H9 (cell line): ENCODE measurements around the gene ATP2B2. TPM values are rescaled to one million over a fixed set of nuclear protein-coding genes. Genes with fewer than 3 reads are reported as not detected.

Source experiments
- DNase-seq: peaks from one replicate; pipeline ENCODE4 v3.0.0-alpha.2; 2017
- H2AFZ ChIP-seq: one replicate; pipeline ENCODE4 v1.6.1; 2013; ENCODE audit warnings: mild to moderate bottlenecking, low read length, control low read depth, moderate library complexity
- H2AK5ac ChIP-seq: 2 replicates; pipeline ENCODE4 v1.6.1; 2013; ENCODE audit warnings: low read length, control low read depth, mixed read lengths; ENCODE audit not compliant: insufficient read length
- H2BK120ac ChIP-seq: one replicate; pipeline ENCODE4 v1.6.1; 2013; ENCODE audit warnings: low read depth, mild to moderate bottlenecking, low read length, control low read depth, inconsistent platforms; ENCODE audit not compliant: poor library complexity, severe bottlenecking
- H2BK12ac ChIP-seq: 2 replicates; pipeline ENCODE4 v1.6.1; 2013; ENCODE audit warnings: low read length, control low read depth, mixed read lengths, low read depth; ENCODE audit not compliant: insufficient read length
- H2BK15ac ChIP-seq: 2 replicates; pipeline ENCODE4 v1.6.1; 2013; ENCODE audit warnings: low read depth, low read length, control low read depth
- H2BK20ac ChIP-seq: one replicate; pipeline ENCODE4 v1.6.1; 2013; ENCODE audit warnings: low read depth, mild to moderate bottlenecking, low read length, control low read depth, inconsistent platforms; ENCODE audit not compliant: poor library complexity, severe bottlenecking
- H2BK5ac ChIP-seq: 2 replicates; pipeline ENCODE4 v1.6.1; 2013; ENCODE audit warnings: low read length, control low read depth, mixed read lengths; ENCODE audit not compliant: insufficient read length
- H3K14ac ChIP-seq: 2 replicates; pipeline ENCODE4 v1.6.1; 2013; ENCODE audit warnings: low read length, control low read depth; ENCODE audit not compliant: insufficient read depth
- H3K18ac ChIP-seq: 2 replicates; pipeline ENCODE4 v1.6.1; 2013; ENCODE audit warnings: low read depth, mild to moderate bottlenecking, mixed read lengths, low read length, control low read depth; ENCODE audit not compliant: insufficient read length
- H3K23ac ChIP-seq: 2 replicates; pipeline ENCODE4 v1.6.1; 2013; ENCODE audit warnings: low read length, control low read depth, mixed read lengths, low read depth; ENCODE audit not compliant: insufficient read length
- H3K23me2 ChIP-seq: 2 replicates; pipeline ENCODE4 v1.6.1; 2013; ENCODE audit warnings: low read depth, mild to moderate bottlenecking, mixed read lengths, low read length, control low read depth; ENCODE audit not compliant: insufficient read length, poor library complexity, severe bottlenecking
- H3K27ac ChIP-seq: 2 replicates; pipeline ENCODE4 v1.5.1; 2013; ENCODE audit warnings: low read length, control low read depth, mixed read lengths, low read depth; ENCODE audit not compliant: insufficient read length
- H3K27me3 ChIP-seq: 2 replicates; pipeline ENCODE4 v1.6.1; 2013; ENCODE audit warnings: low read length, control low read depth, inconsistent platforms; ENCODE audit not compliant: insufficient read depth
- H3K4ac ChIP-seq: 2 replicates; pipeline ENCODE4 v1.6.1; 2013; ENCODE audit warnings: low read depth, mild to moderate bottlenecking, control low read depth, inconsistent platforms, low read length, moderate library complexity
- H3K4me1 ChIP-seq: 2 replicates; pipeline ENCODE4 v1.6.1; 2013; ENCODE audit warnings: low read length, control low read depth, inconsistent platforms; ENCODE audit not compliant: insufficient read depth
- H3K4me2 ChIP-seq: 2 replicates; pipeline ENCODE4 v1.6.1; 2013; ENCODE audit warnings: low read length, control low read depth, mixed read lengths; ENCODE audit not compliant: insufficient read length, insufficient read depth
- H3K56ac ChIP-seq: 2 replicates; pipeline ENCODE4 v1.6.1; 2013; ENCODE audit warnings: low read depth, mild to moderate bottlenecking, mixed read lengths, low read length, control low read depth; ENCODE audit not compliant: insufficient read length
- H3K79me1 ChIP-seq: 2 replicates; pipeline ENCODE4 v1.6.1; 2013; ENCODE audit warnings: low read depth, mild to moderate bottlenecking, moderate library complexity, low read length, control low read depth, inconsistent platforms; ENCODE audit not compliant: insufficient read depth, poor library complexity, severe bottlenecking
- H3K79me2 ChIP-seq: 2 replicates; pipeline ENCODE4 v1.6.1; 2013; ENCODE audit warnings: low read length, control low read depth, inconsistent platforms; ENCODE audit not compliant: insufficient read depth
- H3K9ac ChIP-seq: 2 replicates; pipeline ENCODE4 v1.6.1; 2013; ENCODE audit warnings: low read length, control low read depth, mixed read lengths; ENCODE audit not compliant: insufficient read length; ENCODE audit errors: extremely low read depth
- H3K9me3 ChIP-seq: one replicate; pipeline ENCODE4 v1.6.1; 2013; ENCODE audit warnings: low read depth, low read length, inconsistent platforms; ENCODE audit not compliant: control insufficient read depth
- H3T11ph ChIP-seq: one replicate; pipeline ENCODE4 v1.6.1; 2013; ENCODE audit warnings: mild to moderate bottlenecking, low read length, control low read depth, inconsistent platforms
- H4K20me1 ChIP-seq: one replicate; pipeline ENCODE4 v1.6.1; 2013; ENCODE audit not compliant: control insufficient read depth, insufficient read length, insufficient read depth
- H4K5ac ChIP-seq: 2 replicates; pipeline ENCODE4 v1.6.1; 2013; ENCODE audit warnings: low read depth, mild to moderate bottlenecking, mixed read lengths, low read length, control low read depth; ENCODE audit not compliant: insufficient read length
- H4K8ac ChIP-seq: replicated peaks from 2 replicates; pipeline ENCODE4 v1.6.1; 2013; ENCODE audit warnings: low read length, control low read depth, mixed read lengths, low read depth; ENCODE audit not compliant: insufficient read length
- H4K91ac ChIP-seq: 2 replicates; pipeline ENCODE4 v1.6.1; 2013; ENCODE audit warnings: low read depth, mild to moderate bottlenecking, moderate library complexity, mixed read lengths, low read length, control low read depth; ENCODE audit not compliant: insufficient read length
- H3K27ac Mint-ChIP-seq, 3 experiments: 2 replicates in 2 of 3; 3 replicates in 1 of 3; pipeline ENCODE4 v1.8.0; 2020 to 2021; ENCODE audit warnings: mixed read lengths in 3 of 3, mild to moderate bottlenecking in 1 of 3, moderate library complexity in 1 of 3
- H3K27me3 Mint-ChIP-seq: 2 replicates; pipeline ENCODE4 v1.8.0; 2021; ENCODE audit warnings: low read depth, mild to moderate bottlenecking, moderate library complexity, mixed read lengths
- H3K36me3 Mint-ChIP-seq, 3 experiments: 2 replicates in 2 of 3; 3 replicates in 1 of 3; pipeline ENCODE4 v1.8.0; 2020 to 2021; ENCODE audit warnings: low read depth in 3 of 3, mixed read lengths in 3 of 3; ENCODE audit not compliant: insufficient read depth in 1 of 3
- H3K4me1 Mint-ChIP-seq, 2 experiments: 2 replicates each; pipeline ENCODE4 v1.8.0; 2020; ENCODE audit warnings: mixed read lengths in 2 of 2
- H3K4me3 Mint-ChIP-seq, 2 experiments: 2 replicates in 1 of 2; 3 replicates in 1 of 2; pipeline ENCODE4 v1.8.0; 2020 to 2021; ENCODE audit warnings: mild to moderate bottlenecking in 2 of 2, mixed read lengths in 2 of 2, moderate library complexity in 1 of 2
- H3K9me3 Mint-ChIP-seq, 2 experiments: 2 replicates in 1 of 2; 3 replicates in 1 of 2; pipeline ENCODE4 v1.8.0; 2020; ENCODE audit warnings: mild to moderate bottlenecking in 2 of 2, mixed read lengths in 2 of 2, moderate library complexity in 1 of 2
- WGBS: extraction: QIAGEN DNeasy Blood & Tissue Kit; methylation state at CpG from one replicate; pipeline ENCODE4 v1.1.7; 2013; ENCODE audit warnings: missing lambda C conversion rate, low lambda C conversion rate, mixed read lengths; ENCODE audit not compliant: insufficient read length; ENCODE audit errors: extremely low coverage; 5-methylcytosine and 5-hydroxymethylcytosine counted together
- total RNA-seq: library from RNA; stranded (reverse); gene quantifications from 2 replicates; pipeline ENCODE4 v1.2.1, GENCODE V29; 2021
- TF ChIP-seq, protein P1 (sequence below): fragments of 200-600 bp; sonication (generic); conservative IDR thresholded peaks from 3 replicates; pipeline ENCODE4 v1.8.0; 2021; ENCODE audit warnings: antibody characterized with exemption, mild to moderate bottlenecking

The ATP2B2 gene
- total RNA-seq, 1 experiment from 2014 or later: 0.33 TPM

DNA sequence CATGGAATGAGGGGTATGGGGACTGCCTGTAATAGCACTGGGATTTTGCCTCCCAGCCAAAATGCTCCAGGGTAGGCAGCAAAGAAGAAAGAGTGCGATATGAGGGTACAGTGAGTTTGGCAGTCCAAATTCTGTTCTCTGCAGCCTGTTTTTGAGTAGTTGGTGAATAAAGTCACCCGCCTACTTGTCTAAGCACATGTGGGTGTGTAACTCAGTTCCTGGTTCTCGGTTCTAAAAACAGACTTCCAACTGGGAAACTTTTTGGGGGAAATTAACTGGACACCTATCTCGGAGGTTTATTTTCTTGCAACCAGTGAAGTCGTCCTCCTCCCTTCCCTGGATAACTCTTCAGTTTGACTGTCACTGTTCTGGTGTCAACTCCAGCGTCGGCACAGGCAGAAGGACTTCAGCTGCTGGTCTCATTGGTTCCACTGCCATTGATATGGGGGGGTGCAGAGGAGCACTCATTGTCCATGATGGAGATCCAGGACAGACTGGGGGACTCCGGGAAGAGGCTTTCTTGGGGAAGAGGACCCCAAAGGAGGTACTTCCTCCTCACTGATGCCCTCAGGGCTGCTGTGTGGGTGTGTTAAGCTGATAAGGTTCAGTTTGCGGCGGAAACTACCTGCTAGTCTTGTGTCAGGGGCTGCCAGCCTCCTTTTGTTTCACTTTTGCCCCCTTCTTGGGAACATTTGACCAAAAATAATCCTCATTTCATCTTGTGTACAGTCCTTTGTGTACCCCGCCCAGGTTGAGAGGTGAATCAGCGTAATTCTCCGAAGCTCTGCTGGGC is 225.8 kb downstream of the ATP2B2 start:
- peaks cover 12 to 56% (median 42%) of the 10 kb centered on the region in 3 experiments; a peak in 6 of 7 replicates for H3K36me3 Mint-ChIP-seq
- Histone ChIP-seq H3K4me1 (no peaks in the 10 kb centered on the region), H3K79me2 (peaks cover 2% of the 10 kb centered on the region; the same call in 1 of the 2 replicates), H3K9me3 (no peaks in the 10 kb centered on the region), H3K27me3 (no peaks in the 10 kb centered on the region), H4K20me1 (no peaks in the 10 kb centered on the region), H3K14ac (no peak overlapping the region), H3K23ac (no peak overlapping the region), H2AK5ac (no peak overlapping the region), H3T11ph (no peak overlapping the region), H3K4me2 (no peak overlapping the region), H2BK20ac (no peak overlapping the region), H2AFZ (no peak overlapping the region), H3K4ac (no peak overlapping the region), H2BK15ac (no peak overlapping the region), H3K18ac (no peak overlapping the region), H3K9ac (no peak overlapping the region), H4K8ac (no peak overlapping the region), H2BK120ac (no peak overlapping the region), H4K91ac (no peak overlapping the region), H4K5ac (no peak overlapping the region), H3K79me1 (peaks cover 4% of the 10 kb centered on the region), H3K56ac (no peak overlapping the region), H3K27ac (no peak overlapping the region), H3K23me2 (no peaks in the 10 kb centered on the region), H2BK12ac (no peak overlapping the region), H2BK5ac (no peak overlapping the region)
- WGBS: no CpG with 5 or more reads among the region's 13 CpGs
- no peaks in the 10 kb centered on the region for H3K9me3 Mint-ChIP-seq
- H3K27me3 Mint-ChIP-seq: no peaks in the 10 kb centered on the region
- DNase-seq: no peak
- H3K4me3 Mint-ChIP-seq: no peak overlapping the region
- H3K27ac Mint-ChIP-seq: no peak overlapping the region
- no peaks in the 10 kb centered on the region for H3K4me1 Mint-ChIP-seq
- TF ChIP-seq, protein P1, sequence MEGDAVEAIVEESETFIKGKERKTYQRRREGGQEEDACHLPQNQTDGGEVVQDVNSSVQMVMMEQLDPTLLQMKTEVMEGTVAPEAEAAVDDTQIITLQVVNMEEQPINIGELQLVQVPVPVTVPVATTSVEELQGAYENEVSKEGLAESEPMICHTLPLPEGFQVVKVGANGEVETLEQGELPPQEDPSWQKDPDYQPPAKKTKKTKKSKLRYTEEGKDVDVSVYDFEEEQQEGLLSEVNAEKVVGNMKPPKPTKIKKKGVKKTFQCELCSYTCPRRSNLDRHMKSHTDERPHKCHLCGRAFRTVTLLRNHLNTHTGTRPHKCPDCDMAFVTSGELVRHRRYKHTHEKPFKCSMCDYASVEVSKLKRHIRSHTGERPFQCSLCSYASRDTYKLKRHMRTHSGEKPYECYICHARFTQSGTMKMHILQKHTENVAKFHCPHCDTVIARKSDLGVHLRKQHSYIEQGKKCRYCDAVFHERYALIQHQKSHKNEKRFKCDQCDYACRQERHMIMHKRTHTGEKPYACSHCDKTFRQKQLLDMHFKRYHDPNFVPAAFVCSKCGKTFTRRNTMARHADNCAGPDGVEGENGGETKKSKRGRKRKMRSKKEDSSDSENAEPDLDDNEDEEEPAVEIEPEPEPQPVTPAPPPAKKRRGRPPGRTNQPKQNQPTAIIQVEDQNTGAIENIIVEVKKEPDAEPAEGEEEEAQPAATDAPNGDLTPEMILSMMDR: no peak
